Endothelial cell of umbilical vein (primary cell): ENCODE results near the gene PXMP4. TPM values are rescaled to one million over a fixed set of nuclear protein-coding genes. Genes with fewer than 3 reads are reported as not detected.

Source experiments
- BruUV-seq: library from RNA; stranded (reverse); fragments of 400-500 nt; replicated peaks from 2 replicates; lab custom pipeline; 2021; lab: Mats Ljungman, UMichigan
- CTCF ChIA-PET: fragments of 300-600, 350-600 bp; sonication (Branson Sonifier 250); formaldehyde crosslinking; loops from one replicate; lab custom pipeline; 2021; ENCODE audit warnings: antibody characterized with exemption, inconsistent platforms; lab: Charles Lee
- POLR2A ChIA-PET: fragments of 300-600, 350-600 bp; sonication (Branson Sonifier 250); formaldehyde crosslinking; loops from one replicate; lab custom pipeline; 2021; ENCODE audit warnings: antibody characterized with exemption, inconsistent platforms; lab: Charles Lee
- DNase-seq: peaks from one replicate; pipeline ENCODE4 v3.0.0-alpha.2; 2011; ENCODE audit warnings: low read depth, low spot score
- FAIRE-seq: peaks from 2 replicates; lab custom pipeline; 2011; peaks lifted over from hg19 to GRCh38; lab: Jason Lieb, UNC
- H2AFZ ChIP-seq: 2 replicates; pipeline ENCODE4 v1.6.0; 2012; ENCODE audit warnings: low read depth, low read length, control low read depth, inconsistent platforms
- H3K27ac ChIP-seq: 2 replicates; pipeline ENCODE4 v1.5.1; 2011; ENCODE audit warnings: low read depth, mild to moderate bottlenecking, control low read depth, low read length, moderate library complexity; ENCODE audit not compliant: insufficient read depth
- H3K27me3 ChIP-seq, 2 experiments: 2 replicates each; pipeline versions ENCODE4 v1.6.0 to v1.6.1; 2011; ENCODE audit warnings: low read length in 2 of 2, mixed read lengths in 1 of 2; ENCODE audit not compliant: control insufficient read depth in 2 of 2, insufficient read depth in 2 of 2
- H3K36me3 ChIP-seq, 2 experiments: 2 replicates in 1 of 2; 3 replicates in 1 of 2; pipeline ENCODE4 v1.5.1; 2011; ENCODE audit warnings: low read length in 2 of 2, mild to moderate bottlenecking in 1 of 2, moderate library complexity in 1 of 2; ENCODE audit not compliant: control insufficient read depth in 2 of 2, insufficient read depth in 2 of 2; ENCODE audit errors: extremely low read depth in 1 of 2
- H3K4me1 ChIP-seq: 3 replicates; pipeline ENCODE4 v1.5.1; 2011; ENCODE audit warnings: mild to moderate bottlenecking, low read length; ENCODE audit not compliant: control insufficient read depth, insufficient read depth; ENCODE audit errors: extremely low read depth
- H3K4me2 ChIP-seq: 2 replicates; pipeline ENCODE4 v1.6.1; 2011; ENCODE audit warnings: low read length, control low read depth, mixed read lengths; ENCODE audit not compliant: insufficient read depth
- H3K4me3 ChIP-seq, 3 experiments: fragments of 200-600 bp in 1 of 3; sonication (generic), shearing (Covaris generic) in 1 of 3; replicated peaks in 1 of 3; 2 replicates each; pipeline ENCODE4 v1.5.1; 2011 to 2016; ENCODE audit warnings: control low read depth in 3 of 3, low read length in 3 of 3, mild to moderate bottlenecking in 2 of 3, inconsistent platforms in 1 of 3, low read depth in 1 of 3, moderate library complexity in 1 of 3; ENCODE audit not compliant: insufficient read depth in 1 of 3
- H3K79me2 ChIP-seq: 2 replicates; pipeline ENCODE4 v1.6.0; 2012; ENCODE audit warnings: low read length, inconsistent platforms; ENCODE audit not compliant: control insufficient read depth, insufficient read depth
- H3K9ac ChIP-seq: replicated peaks from 2 replicates; pipeline ENCODE3; 2011; ENCODE audit warnings: low read length, control low read depth; ENCODE audit not compliant: insufficient read depth; ENCODE audit errors: extremely low read depth
- H3K9me1 ChIP-seq: replicated peaks from 3 replicates; pipeline ENCODE4 v1.6.0; 2011; ENCODE audit warnings: mild to moderate bottlenecking, low read length; ENCODE audit not compliant: control insufficient read depth, insufficient read depth; ENCODE audit errors: extremely low read depth
- H3K9me3 ChIP-seq: replicated peaks from 2 replicates; pipeline ENCODE4 v1.5.1; 2012; ENCODE audit warnings: low read length, inconsistent platforms; ENCODE audit not compliant: control insufficient read depth, insufficient read depth
- H4K20me1 ChIP-seq: replicated peaks from 2 replicates; pipeline ENCODE3; 2011; ENCODE audit warnings: mild to moderate bottlenecking, low read length; ENCODE audit not compliant: control insufficient read depth, insufficient read depth; ENCODE audit errors: extremely low read depth
- EZH2 ChIP-seq: IDR thresholded peaks from 2 replicates; pipeline ENCODE4 v1.6.1; 2012; ENCODE audit warnings: borderline replicate concordance, low read depth, mild to moderate bottlenecking, moderate library complexity, low read length, inconsistent platforms; ENCODE audit not compliant: severe bottlenecking
- FOS ChIP-seq: IDR thresholded peaks from 2 replicates; pipeline ENCODE4 v1.6.1; 2011; ENCODE audit warnings: mild to moderate bottlenecking, low read length, moderate library complexity, borderline replicate concordance; ENCODE audit not compliant: insufficient read depth
- GATA2 ChIP-seq: IDR thresholded peaks from 2 replicates; pipeline ENCODE4 v1.7.0; 2011; ENCODE audit warnings: low read depth, mild to moderate bottlenecking, moderate library complexity, mixed read lengths, low read length; ENCODE audit not compliant: insufficient read length, insufficient read depth
- JUN ChIP-seq: IDR thresholded peaks from 2 replicates; pipeline ENCODE4 v1.6.1; 2011; ENCODE audit warnings: borderline replicate concordance, low read depth; ENCODE audit not compliant: insufficient read length, insufficient read depth
- MAX ChIP-seq: IDR thresholded peaks from 2 replicates; pipeline ENCODE4 v1.6.1; 2011; ENCODE audit not compliant: insufficient read depth, insufficient read length
- MYC ChIP-seq: IDR thresholded peaks from one replicate; pipeline ENCODE4 v1.6.1; 2011; ENCODE audit warnings: mild to moderate bottlenecking, low read depth, low read length
- POLR2A ChIP-seq: IDR thresholded peaks from 2 replicates; pipeline ENCODE4 v1.6.1; 2012; ENCODE audit warnings: low read depth, mild to moderate bottlenecking, control low read depth, low read length
- POLR2AphosphoS5 ChIP-seq: IDR thresholded peaks from 2 replicates; pipeline ENCODE4 v1.6.1; 2012; ENCODE audit warnings: low read depth, mild to moderate bottlenecking, control low read depth, low read length, moderate library complexity; ENCODE audit not compliant: insufficient read depth
- dilution Hi-C: fragments of 300-500 bp; cut with MboI; formaldehyde crosslinking; loops from one replicate; pipeline ENCODE4 v1.15.0; 2019; ENCODE audit warnings: low sequenced_read_pairs; ENCODE audit not compliant: extremely low pct_ligation_motif_present
- intact Hi-C: fragments of 100-400 bp; cut with micrococcal nuclease; formaldehyde crosslinking; loops from one replicate; pipeline ENCODE4 v1.10.0; 2022
- polyA plus RNA-seq, 4 experiments: library from polyadenylated mRNA; depleted of rRNA in 3 of 4; stranded (reverse) in 3 of 4; unstranded in 1 of 4; fragments of >200 nt; gene quantifications; 2 replicates each; pipeline versions ENCODE4 v1.2.1 to v1.2.3, GENCODE V29; 2011 to 2012; ENCODE audit warnings: missing spikeins in 1 of 4
- total RNA-seq: library from RNA; stranded (reverse); gene quantifications from 2 replicates; pipeline ENCODE4 v1.2.3, GENCODE V29; 2021
- TF ChIP-seq, protein P1 (sequence below), 2 donors: IDR thresholded peaks; 1 replicate in 1 of 2; 2 replicates in 1 of 2; pipeline ENCODE4 v1.5.1; 2011; ENCODE audit warnings: low read length in 2 of 2, mild to moderate bottlenecking in 2 of 2, moderate library complexity in 2 of 2, control low read depth in 1 of 2, inconsistent platforms in 1 of 2, low read depth in 1 of 2; ENCODE audit not compliant: insufficient read depth in 1 of 2; ENCODE audit errors: extremely low read depth in 1 of 2

The PXMP4 gene
- total and polyA plus RNA-seq, 2 donors (not counting 3 experiments of a cell fraction or from before 2014, with no cell fraction given): 6.9 to 8.5 TPM

- Histone ChIP-seq H4K20me1 (no peaks in the 10 kb centered on the region), H3K36me3 (peaks cover 0 to 2% of the 10 kb centered on the region in 2 experiments), H3K79me2 (no peaks in the 10 kb centered on the region), H3K4me3 (no peak overlapping the region), H3K27ac (no peak overlapping the region), H3K9me3 (no peaks in the 10 kb centered on the region), H3K9me1 (no peaks in the 10 kb centered on the region), H3K4me2 (no peak overlapping the region), H3K9ac (no peak overlapping the region), H3K27me3 (no peaks in the 10 kb centered on the region), H3K4me1 (no peaks in the 10 kb centered on the region), H2AFZ (no peak overlapping the region)
- FAIRE-seq (no peak), DNase-seq (no peak)
- no TSS peak for BruUV-seq
- dilution Hi-C loops (no loop called here), intact Hi-C loops (no loop called here)
- ChIA-PET CTCF (no interaction called here), POLR2A (no interaction called here)
- TF ChIP-seq MYC (no peak), POLR2AphosphoS5 (no peak), JUN (no peak), POLR2A (no peak), MAX (no peak), GATA2 (no peak), EZH2 (no peak), FOS (no peak)
- TF ChIP-seq, protein P1, sequence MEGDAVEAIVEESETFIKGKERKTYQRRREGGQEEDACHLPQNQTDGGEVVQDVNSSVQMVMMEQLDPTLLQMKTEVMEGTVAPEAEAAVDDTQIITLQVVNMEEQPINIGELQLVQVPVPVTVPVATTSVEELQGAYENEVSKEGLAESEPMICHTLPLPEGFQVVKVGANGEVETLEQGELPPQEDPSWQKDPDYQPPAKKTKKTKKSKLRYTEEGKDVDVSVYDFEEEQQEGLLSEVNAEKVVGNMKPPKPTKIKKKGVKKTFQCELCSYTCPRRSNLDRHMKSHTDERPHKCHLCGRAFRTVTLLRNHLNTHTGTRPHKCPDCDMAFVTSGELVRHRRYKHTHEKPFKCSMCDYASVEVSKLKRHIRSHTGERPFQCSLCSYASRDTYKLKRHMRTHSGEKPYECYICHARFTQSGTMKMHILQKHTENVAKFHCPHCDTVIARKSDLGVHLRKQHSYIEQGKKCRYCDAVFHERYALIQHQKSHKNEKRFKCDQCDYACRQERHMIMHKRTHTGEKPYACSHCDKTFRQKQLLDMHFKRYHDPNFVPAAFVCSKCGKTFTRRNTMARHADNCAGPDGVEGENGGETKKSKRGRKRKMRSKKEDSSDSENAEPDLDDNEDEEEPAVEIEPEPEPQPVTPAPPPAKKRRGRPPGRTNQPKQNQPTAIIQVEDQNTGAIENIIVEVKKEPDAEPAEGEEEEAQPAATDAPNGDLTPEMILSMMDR (IDR thresholded peaks at IDR 0.05; ENCODE audit: extremely low read depth in 1 of 2, insufficient read depth in 1 of 2, low read depth in 1 of 2, low read length in 2 of 2): no peak
These were observed 6.2 kb downstream of the PXMP4 start for GRCh38 chr20:33713865-33714367.
